ENCODE data around the gene LPIN1.
"Not testable (repeated sequence)": the region's sequence is repeated elsewhere in the genome, so short reads cannot be mapped to it uniquely, and the experiment has no call there.

LPIN1 gene

GRCh38 chr2:11726384-11726783 lies 20.0 kb upstream of the LPIN1 start:
- no peak overlapping the region for H3K27ac ChIP-seq
- TF ChIP-seq CTCF (conservative IDR thresholded peaks at IDR 0.05) (no peak), ZFX (IDR thresholded peaks at IDR 0.05) (no peak)

GRCh38 chr2:11729362-11730212 lies 16.8 kb upstream of the LPIN1 start:
- H3K27ac ChIP-seq: no peak overlapping the region
- TF ChIP-seq CTCF (conservative IDR thresholded peaks at IDR 0.05) (no peak), ZFX (IDR thresholded peaks at IDR 0.05) (no peak)

- H3K27ac ChIP-seq: not testable (repeated sequence)
Observed at GRCh38 chr2:11731214-11731984, 15.0 kb upstream of the LPIN1 start.

- no peak overlapping the region for H3K27ac ChIP-seq
- TF ChIP-seq CTCF (conservative IDR thresholded peaks at IDR 0.05): no peak
- no peak for TF ChIP-seq ZFX (IDR thresholded peaks at IDR 0.05)
Observed at GRCh38 chr2:11732587-11732986, 13.8 kb upstream of the LPIN1 start.

GRCh38 chr2:11737852-11738251 lies 8.6 kb upstream of the LPIN1 start:
- H3K27ac ChIP-seq: not testable (repeated sequence)

GRCh38 chr2:11738589-11739436 lies 7.6 kb upstream of the LPIN1 start:
- TF ChIP-seq ZFX (IDR thresholded peaks at IDR 0.05): no peak
- peak; percentile 25 for TF ChIP-seq CTCF (conservative IDR thresholded peaks at IDR 0.05)
- H3K27ac ChIP-seq: no peak overlapping the region

- TF ChIP-seq CTCF (conservative IDR thresholded peaks at IDR 0.05) (no peak), ZFX (IDR thresholded peaks at IDR 0.05) (no peak)
- no peak overlapping the region for H3K27ac ChIP-seq
Observed at GRCh38 chr2:11740723-11741122, 5.7 kb upstream of the LPIN1 start.

GRCh38 chr2:11742317-11742701 lies 4.1 kb upstream of the LPIN1 start:
- TF ChIP-seq CTCF (conservative IDR thresholded peaks at IDR 0.05) (no peak), ZFX (IDR thresholded peaks at IDR 0.05) (no peak)
- H3K27ac ChIP-seq: peak overlapping the region; percentile 92
